Measurements from ENCODE around the gene CLDN3. TPM values are rescaled to one million over a fixed set of nuclear protein-coding genes. Genes with fewer than 3 reads are reported as not detected.

CLDN3 gene
- total and polyA plus RNA-seq, 9 donors = 0.30 to 253 (median 7.8) TPM; not detected in 3

- TF ChIP-seq POLR2A (IDR thresholded peaks at IDR 0.05) = no peak
- TF ChIP-seq CTCF (IDR thresholded peaks at IDR 0.05) = no peak
- no peak for TF ChIP-seq EP300 (IDR thresholded peaks at IDR 0.05)
- intact Hi-C loops (cut with DNase I) = loop anchor here in 3 of 4 donors (5.0 to 10.0 kb wide), 2 partner anchors 64 to 121 kb away; partner anchors contain the start of gene VPS37D (in 1 of the 3)
- Histone ChIP-seq H3K4me1 (ENCODE audit: insufficient read depth) (no peaks in the 10 kb centered on the region), H3K27ac (no peak overlapping the region), H3K36me3 (no peaks in the 10 kb centered on the region), H3K4me3 (no peak overlapping the region), H3K9me3 (no peaks in the 10 kb centered on the region), H3K27me3 (no peaks in the 10 kb centered on the region)
- no peak for DNase-seq
- 42 to 51% (median 46%) methylated on average over 5 of the region's 5 CpGs for WGBS, 3 donors
Measured at GRCh38 chr7:73728551-73728950, 41.5 kb downstream of the CLDN3 start.

- WGBS, 3 donors = 69 to 76% (median 72%) methylated on average over 3 of the region's 3 CpGs
- no peak for DNase-seq
- intact Hi-C loops (cut with DNase I) = loop anchor here in 3 of 4 donors (2.0 to 10.0 kb wide), 3 partner anchors 63 to 121 kb away; partner anchors contain the start of gene VPS37D (in 1 of the 3)
Measured at GRCh38 chr7:73727952-73728351, 42.1 kb downstream of the CLDN3 start.

GRCh38 chr7:73726083-73726466 lies 44.0 kb downstream of the CLDN3 start:
- no peaks in the 10 kb centered on the region for H3K9me3 ChIP-seq
- no peaks in the 10 kb centered on the region for H3K27me3 ChIP-seq
- intact Hi-C loops (cut with DNase I) = loop anchor here in 3 of 4 donors (2.0 to 10.0 kb wide), 3 partner anchors 61 to 119 kb away; partner anchors contain the start of gene VPS37D (in 1 of the 3)
- no peak overlapping the region for H3K4me3 ChIP-seq
- WGBS, 3 donors = 27 to 50% (median 29%) methylated on average over 1 of the region's 1 CpG
- H3K4me1 ChIP-seq (ENCODE audit: insufficient read depth) = no peaks in the 10 kb centered on the region
- no peaks in the 10 kb centered on the region for H3K36me3 ChIP-seq
- H3K27ac ChIP-seq = no peak overlapping the region
- no peak for TF ChIP-seq CTCF (IDR thresholded peaks at IDR 0.05)
- TF ChIP-seq POLR2A (IDR thresholded peaks at IDR 0.05) = no peak
- no peak for TF ChIP-seq EP300 (IDR thresholded peaks at IDR 0.05)
- DNase-seq = no peak

More at GRCh38 chr7:73727952-73728351, 42.1 kb downstream of the CLDN3 start:
- Histone ChIP-seq H3K4me1 (ENCODE audit: insufficient read depth) (no peaks in the 10 kb centered on the region), H3K9me3 (no peaks in the 10 kb centered on the region), H3K27me3 (no peaks in the 10 kb centered on the region), H3K4me3 (no peak overlapping the region), H3K36me3 (no peaks in the 10 kb centered on the region), H3K27ac (no peak overlapping the region)
- TF ChIP-seq POLR2A (IDR thresholded peaks at IDR 0.05) (no peak), CTCF (IDR thresholded peaks at IDR 0.05) (no peak), EP300 (IDR thresholded peaks at IDR 0.05) (no peak)

- Histone ChIP-seq H3K4me3 (no peak overlapping the region), H3K27me3 (no peaks in the 10 kb centered on the region), H3K4me1 (ENCODE audit: insufficient read depth) (no peaks in the 10 kb centered on the region), H3K36me3 (no peaks in the 10 kb centered on the region), H3K27ac (no peak overlapping the region), H3K9me3 (no peaks in the 10 kb centered on the region)
- 81 to 89% (median 85%) methylated on average over 3 of the region's 3 CpGs for WGBS, 3 donors
- no peak for DNase-seq
- TF ChIP-seq CTCF (IDR thresholded peaks at IDR 0.05) (no peak), EP300 (IDR thresholded peaks at IDR 0.05) (no peak), POLR2A (IDR thresholded peaks at IDR 0.05) (no peak)
- intact Hi-C loops (cut with DNase I) = loop anchor here in 1 of 4 donors (10.0 kb wide), 1 partner anchor 59 kb away; the partner anchor contains the start of gene VPS37D
Measured at GRCh38 chr7:73723813-73724212, 46.3 kb downstream of the CLDN3 start.

All from ovary (tissue), 9 donors.